DOHH2 (cell line): ENCODE measurements around the gene IL16.

Experiments used
- EZH2phosphoT487 ChIP-seq: fragments of 200-600 bp; sonication (generic); IDR thresholded peaks from 2 replicates; pipeline ENCODE4 v1.6.1; 2017; ENCODE audit warnings: borderline replicate concordance, mild to moderate bottlenecking, antibody characterized with exemption, low read length, moderate library complexity, mixed read lengths
- TF ChIP-seq, protein P1 (sequence below): fragments of 200-600 bp; sonication (generic); IDR thresholded peaks from one replicate; pipeline ENCODE4 v1.5.1; 2014; ENCODE audit warnings: antibody characterized with exemption, mild to moderate bottlenecking, low read depth, low read length; ENCODE audit not compliant: poor library complexity, severe bottlenecking

DNA sequence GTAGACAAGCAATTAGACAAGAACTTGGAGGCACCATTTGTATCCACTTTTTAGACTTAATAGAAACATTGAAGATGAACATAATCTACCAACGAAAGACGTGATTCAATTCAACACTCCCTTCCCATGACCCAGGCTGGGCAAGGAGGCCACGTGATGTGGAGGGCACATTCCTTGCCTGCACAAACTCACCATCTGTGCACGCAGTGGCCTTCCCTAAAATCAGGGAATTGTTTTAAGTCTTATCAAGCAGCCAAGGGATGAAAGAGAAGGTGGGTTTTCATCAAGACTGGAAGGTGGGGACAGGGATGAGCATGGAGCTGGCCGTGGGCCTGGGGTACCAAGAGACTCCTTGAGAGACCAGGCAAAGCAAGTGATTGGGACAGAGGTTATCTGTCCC, 113.8 kb downstream of the IL16 start:
- TF ChIP-seq, protein P1, sequence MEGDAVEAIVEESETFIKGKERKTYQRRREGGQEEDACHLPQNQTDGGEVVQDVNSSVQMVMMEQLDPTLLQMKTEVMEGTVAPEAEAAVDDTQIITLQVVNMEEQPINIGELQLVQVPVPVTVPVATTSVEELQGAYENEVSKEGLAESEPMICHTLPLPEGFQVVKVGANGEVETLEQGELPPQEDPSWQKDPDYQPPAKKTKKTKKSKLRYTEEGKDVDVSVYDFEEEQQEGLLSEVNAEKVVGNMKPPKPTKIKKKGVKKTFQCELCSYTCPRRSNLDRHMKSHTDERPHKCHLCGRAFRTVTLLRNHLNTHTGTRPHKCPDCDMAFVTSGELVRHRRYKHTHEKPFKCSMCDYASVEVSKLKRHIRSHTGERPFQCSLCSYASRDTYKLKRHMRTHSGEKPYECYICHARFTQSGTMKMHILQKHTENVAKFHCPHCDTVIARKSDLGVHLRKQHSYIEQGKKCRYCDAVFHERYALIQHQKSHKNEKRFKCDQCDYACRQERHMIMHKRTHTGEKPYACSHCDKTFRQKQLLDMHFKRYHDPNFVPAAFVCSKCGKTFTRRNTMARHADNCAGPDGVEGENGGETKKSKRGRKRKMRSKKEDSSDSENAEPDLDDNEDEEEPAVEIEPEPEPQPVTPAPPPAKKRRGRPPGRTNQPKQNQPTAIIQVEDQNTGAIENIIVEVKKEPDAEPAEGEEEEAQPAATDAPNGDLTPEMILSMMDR, result no peak
- no peak for TF ChIP-seq EZH2phosphoT487
